HCT116 (cell line): ENCODE results near the gene IL1F10. TPM values are rescaled to one million over a fixed set of nuclear protein-coding genes. Genes with fewer than 3 reads are reported as not detected.

Experiments used
- ATAC-seq: fragments of 200-7000 bp; cut with Tn5 transposase; 2 replicates; pipeline ENCODE4 v1.9.1; 2020; ENCODE audit warnings: mild to moderate bottlenecking, moderate library complexity
- BruUV-seq: library from RNA; stranded (reverse); fragments of 400-500 nt; replicated peaks from 2 replicates; lab custom pipeline; 2021; lab: Mats Ljungman, UMichigan
- CTCF ChIA-PET: fragments of 300-600 bp; sonication (Branson Sonifier 250); formaldehyde crosslinking; loops from one replicate; lab custom pipeline; 2021; ENCODE audit warnings: antibody characterized with exemption; lab: Charles Lee
- POLR2A ChIA-PET: fragments of 300-600, 350-600 bp; sonication (Branson Sonifier 250); formaldehyde crosslinking; loops from one replicate; lab custom pipeline; 2021; ENCODE audit warnings: antibody characterized with exemption; lab: Charles Lee
- RAD21 ChIA-PET, 2 experiments: fragments of 300-600 bp; sonication (Branson Sonifier 250); formaldehyde crosslinking; loops; one replicate each; lab custom pipeline; 2023; ENCODE audit warnings: low total read pairs in 2 of 2; ENCODE audit not compliant: uncharacterized antibody in 2 of 2, unreplicated experiment in 2 of 2, low non-redundant PET in 1 of 2; lab: Charles Lee
- DNase-seq: peaks from one replicate; pipeline ENCODE4 v3.0.0-alpha.2; 2010; ENCODE audit warnings: low read depth, low spot score
- H2AFZ ChIP-seq: fragments of 200-600 bp; shearing (Covaris generic), sonication (generic); 2 replicates; pipeline ENCODE4 v1.6.1; 2017; ENCODE audit warnings: low read depth, mixed run types, mixed read lengths, antibody characterized with exemption, low read length; ENCODE audit not compliant: poor library complexity, severe bottlenecking
- H3K27ac ChIP-seq: 2 replicates; pipeline ENCODE4 v1.5.1; 2012; ENCODE audit warnings: low read depth, low read length
- H3K27me3 ChIP-seq: fragments of 200-600 bp; sonication (generic); 2 replicates; pipeline ENCODE4 v1.6.1; 2016; ENCODE audit warnings: mixed run types, low read length, mixed read lengths; ENCODE audit not compliant: insufficient read depth
- H3K36me3 ChIP-seq, 2 experiments: fragments of 200-500 bp in 1 of 2; fragments of 200-600 bp in 1 of 2; sonication (Bioruptor generic) in 1 of 2; sonication (generic) in 1 of 2; 2 replicates each; pipeline versions ENCODE4 v1.5.1 to v1.6.1; 2014 to 2016; ENCODE audit warnings: low read length in 2 of 2, inconsistent platforms in 1 of 2, mixed read lengths in 1 of 2, mixed run types in 1 of 2; ENCODE audit not compliant: insufficient read depth in 2 of 2, control insufficient read depth in 1 of 2
- H3K4me1 ChIP-seq, 2 experiments: fragments of 200-600 bp in 1 of 2; sonication (generic) in 1 of 2; 2 replicates each; pipeline versions ENCODE4 v1.5.1 to v1.6.1; 2012 to 2017; ENCODE audit warnings: low read length in 2 of 2, inconsistent platforms in 1 of 2, mild to moderate bottlenecking in 1 of 2, mixed read lengths in 1 of 2, mixed run types in 1 of 2, moderate library complexity in 1 of 2; ENCODE audit not compliant: insufficient read depth in 2 of 2, control insufficient read depth in 1 of 2
- H3K4me2 ChIP-seq: fragments of 200-600 bp; sonication (generic); 2 replicates; pipeline ENCODE4 v1.6.1; 2017; ENCODE audit warnings: mixed run types, low read length, mixed read lengths
- H3K4me3 ChIP-seq, 2 experiments: fragments of 200-600 bp in 1 of 2; sonication (generic) in 1 of 2; replicated peaks in 1 of 2; 2 replicates each; pipeline ENCODE4 v1.5.1; 2011 to 2016; ENCODE audit warnings: low read length in 2 of 2, control low read depth in 1 of 2, low read depth in 1 of 2, mild to moderate bottlenecking in 1 of 2, mixed read lengths in 1 of 2, mixed run types in 1 of 2
- H3K79me2 ChIP-seq: fragments of 200-600 bp; sonication (generic); 2 replicates; pipeline ENCODE4 v1.6.1; 2017; ENCODE audit warnings: mild to moderate bottlenecking, mixed run types, low read length, moderate library complexity, mixed read lengths; ENCODE audit not compliant: insufficient read depth
- H3K9ac ChIP-seq: fragments of 200-600 bp; sonication (generic); 2 replicates; pipeline ENCODE4 v1.6.1; 2016; ENCODE audit warnings: low read length, mixed read lengths
- H3K9me2 ChIP-seq: fragments of 200-600 bp; sonication (generic), shearing (Covaris generic); 2 replicates; pipeline ENCODE4 v1.6.1; 2017; ENCODE audit warnings: mixed run types, mild to moderate bottlenecking, moderate library complexity; ENCODE audit not compliant: insufficient read depth
- H3K9me3 ChIP-seq, 2 experiments: fragments of 200-500 bp in 1 of 2; fragments of 200-600 bp in 1 of 2; sonication (Bioruptor generic) in 1 of 2; sonication (generic) in 1 of 2; 2 replicates each; pipeline ENCODE4 v1.6.1; 2014 to 2017; ENCODE audit warnings: low read length in 2 of 2, mixed read lengths in 2 of 2, inconsistent platforms in 1 of 2, low read depth in 1 of 2, mild to moderate bottlenecking in 1 of 2, mixed run types in 1 of 2, moderate library complexity in 1 of 2; ENCODE audit not compliant: control insufficient read depth in 1 of 2, insufficient read depth in 1 of 2
- H4K20me1 ChIP-seq: fragments of 200-600 bp; sonication (generic), shearing (Covaris generic); 2 replicates; pipeline ENCODE4 v1.6.1; 2017; ENCODE audit warnings: mixed run types, mild to moderate bottlenecking, moderate library complexity; ENCODE audit not compliant: insufficient read depth
- ATF3 ChIP-seq: IDR thresholded peaks from 2 replicates; pipeline ENCODE4 v1.6.1; 2012
- CBX3 ChIP-seq: IDR thresholded peaks from 2 replicates; pipeline ENCODE4 v1.6.1; 2012; ENCODE audit warnings: low read depth
- CEBPB ChIP-seq: IDR thresholded peaks from 2 replicates; pipeline ENCODE4 v1.6.1; 2012; ENCODE audit warnings: low read depth
- CTCF ChIP-seq, 3 experiments: fragments of 200-600 bp in 1 of 3; sonication (generic) in 1 of 3; IDR thresholded peaks in 2 of 3; conservative IDR thresholded peaks in 1 of 3; 2 replicates each; pipeline ENCODE4 v1.5.1; 2012 to 2017; ENCODE audit warnings: low read depth in 2 of 3, low read length in 2 of 3, antibody characterized with exemption in 1 of 3, borderline replicate concordance in 1 of 3, control low read depth in 1 of 3, mild to moderate bottlenecking in 1 of 3, mixed read lengths in 1 of 3, mixed run types in 1 of 3, moderate library complexity in 1 of 3; ENCODE audit not compliant: insufficient read depth in 1 of 3
- EGR1 ChIP-seq: IDR thresholded peaks from 2 replicates; pipeline ENCODE4 v1.6.1; 2012; ENCODE audit warnings: low read depth
- ELF1 ChIP-seq: IDR thresholded peaks from 2 replicates; pipeline ENCODE4 v1.6.1; 2012; ENCODE audit warnings: low read depth, borderline replicate concordance
- EZH2 ChIP-seq: fragments of 200-600 bp; sonication (generic); IDR thresholded peaks from 2 replicates; pipeline ENCODE4 v1.6.1; 2017; ENCODE audit warnings: antibody characterized with exemption, mixed run types
- EZH2phosphoT487 ChIP-seq: fragments of 200-600 bp; IDR thresholded peaks from 2 replicates; pipeline ENCODE4 v1.6.1; 2018; ENCODE audit warnings: antibody characterized with exemption, borderline replicate concordance
- FOSL1 ChIP-seq: IDR thresholded peaks from 2 replicates; pipeline ENCODE4 v1.6.1; 2012; ENCODE audit warnings: low read depth
- JUND ChIP-seq: IDR thresholded peaks from 2 replicates; pipeline ENCODE4 v1.6.1; 2012
- POLR2A ChIP-seq: IDR thresholded peaks from 2 replicates; pipeline ENCODE4 v1.7.0; 2011; ENCODE audit warnings: borderline replicate concordance; ENCODE audit not compliant: insufficient read depth, insufficient read length; ENCODE audit errors: extremely low read depth
- RAD21 ChIP-seq: IDR thresholded peaks from 2 replicates; pipeline ENCODE4 v1.6.1; 2012; ENCODE audit warnings: low read depth, mild to moderate bottlenecking
- REST ChIP-seq: IDR thresholded peaks from 2 replicates; pipeline ENCODE4 v1.6.1; 2012; ENCODE audit warnings: low read depth
- SIN3A ChIP-seq: IDR thresholded peaks from 2 replicates; pipeline ENCODE4 v1.6.1; 2012; ENCODE audit warnings: low read depth
- SP1 ChIP-seq: IDR thresholded peaks from 2 replicates; pipeline ENCODE4 v1.6.1; 2012; ENCODE audit warnings: low read depth
- SRF ChIP-seq: IDR thresholded peaks from 2 replicates; pipeline ENCODE4 v1.6.1; 2012; ENCODE audit warnings: low read depth
- TCF7L2 ChIP-seq: IDR thresholded peaks from 2 replicates; pipeline ENCODE4 v1.7.0; 2011; ENCODE audit warnings: borderline replicate concordance, inconsistent platforms; ENCODE audit not compliant: insufficient read depth, insufficient read length; ENCODE audit errors: extremely low read depth
- YY1 ChIP-seq: IDR thresholded peaks from 2 replicates; pipeline ENCODE4 v1.6.1; 2011; ENCODE audit warnings: low read length, low read depth, moderate library complexity, mild to moderate bottlenecking; ENCODE audit not compliant: insufficient replicate concordance; ENCODE audit errors: extremely low read depth
- ZFX ChIP-seq: fragments of 450-650 bp; IDR thresholded peaks from 2 replicates; pipeline ENCODE4 v1.6.1; 2017
- ZNF274 ChIP-seq: fragments of 200-500 bp; sonication (Bioruptor generic); IDR thresholded peaks from 2 replicates; pipeline ENCODE4 v1.6.1; 2014; ENCODE audit warnings: mild to moderate bottlenecking, low read depth, low read length, inconsistent platforms
- intact Hi-C: fragments of 100-400 bp; cut with micrococcal nuclease; formaldehyde crosslinking; loops from 2 replicates; pipeline ENCODE4 v1.10.0; 2022
- total RNA-seq: library from RNA; stranded (reverse); gene quantifications from one replicate; pipeline ENCODE4 v1.2.1, GENCODE V29; 2021; ENCODE audit not compliant: unreplicated experiment

IL1F10 gene
- total RNA-seq, 1 experiment from 2014 or later = not detected

- ChIA-PET CTCF (interaction anchor here (1.6 to 1.7 kb wide), 2 partner anchors 11 to 16 kb away, joined by 3 to 5 read pairs; no protein-coding TSS in a partner anchor), POLR2A (no interaction called here)
- H4K20me1 ChIP-seq = no peaks in the 10 kb centered on the region
Observed at GRCh38 chr2:113122364-113122763, 54.6 kb downstream of the IL1F10 start.

More at GRCh38 chr2:113122364-113122763, 54.6 kb downstream of the IL1F10 start:
- Histone ChIP-seq H3K9ac (no peak overlapping the region), H3K27ac (no peak overlapping the region), H3K27me3 (no peaks in the 10 kb centered on the region; the same call in 1 of the 2 replicates), H3K4me2 (no peak overlapping the region), H2AFZ (no peak overlapping the region), H3K79me2 (no peaks in the 10 kb centered on the region), H3K9me2 (no peaks in the 10 kb centered on the region), H3K4me3 (no peak overlapping the region), H3K9me3 (no peaks in the 10 kb centered on the region), H3K36me3 (no peaks in the 10 kb centered on the region), H3K4me1 (peaks cover 5 to 26% of the 10 kb centered on the region in 2 experiments)
- intact Hi-C loops = no loop called here
- DNase-seq (no peak), ATAC-seq (no peak)
- RAD21 ChIA-PET = no interaction called here
- no TSS peak for BruUV-seq
- no peak for TF ChIP-seq ELF1
- TF ChIP-seq YY1 = no peak
- no peak for TF ChIP-seq EGR1
- TF ChIP-seq CTCF (IDR thresholded peaks at IDR 0.05 in 2 of 3, conservative IDR thresholded peaks at IDR 0.05 in 1 of 3; ENCODE audit: borderline replicate concordance in 1 of 3, insufficient read depth in 1 of 3, low read depth in 2 of 3, low read length in 2 of 3) = no peak
- TF ChIP-seq ZFX = no peak
- TF ChIP-seq SP1 = no peak
- no peak for TF ChIP-seq SIN3A
- no peak for TF ChIP-seq JUND
- TF ChIP-seq RAD21 = no peak
- no peak for TF ChIP-seq SRF
- no peak for TF ChIP-seq CBX3
- TF ChIP-seq ATF3 = no peak
- TF ChIP-seq POLR2A = no peak
- no peak for TF ChIP-seq TCF7L2
- no peak for TF ChIP-seq FOSL1
- TF ChIP-seq REST = no peak
- TF ChIP-seq EZH2 = no peak
- TF ChIP-seq EZH2phosphoT487 = no peak
- no peak for TF ChIP-seq CEBPB
- no peak for TF ChIP-seq ZNF274
- TF ChIP-seq, all 23 proteins: peak for 0
